Endometrium (tissue), 2 donors: Measurements from ENCODE around the gene CHRFAM7A.
"Not testable (repeated sequence)": the region's sequence is repeated elsewhere in the genome, so short reads cannot be mapped to it uniquely, and the experiment has no call there.

ENCODE experiments used
- FAIRE-seq: peaks from 2 replicates; lab custom pipeline; 2012; peaks lifted over from hg19 to GRCh38; lab: Jason Lieb, UNC
- donor health status: control.
- donor health status: control.

Gene CHRFAM7A

GRCh38 chr15:30315704-30316103, 77.6 kb downstream of the CHRFAM7A start:
- not testable (repeated sequence) for FAIRE-seq

DNA sequence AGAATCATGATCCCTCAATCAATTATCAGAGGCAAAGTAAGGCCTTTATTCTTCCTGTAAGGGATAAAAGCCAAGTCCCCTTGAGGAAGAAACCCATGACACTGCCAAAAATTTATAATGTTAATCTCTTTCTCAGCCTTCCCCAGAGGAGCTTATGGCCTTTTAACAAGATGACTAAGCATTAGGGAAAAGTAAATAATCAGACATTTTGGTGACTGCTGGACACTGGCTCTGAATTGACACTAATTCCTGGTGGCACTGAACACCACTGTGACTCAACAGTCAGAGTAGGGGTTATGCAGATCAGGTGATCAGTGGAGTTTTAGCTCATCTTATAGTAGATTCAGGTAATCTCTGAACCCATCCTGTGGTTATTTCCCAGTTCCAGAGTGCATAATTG, 82.8 kb downstream of the CHRFAM7A start:
- FAIRE-seq = not testable (repeated sequence)
